Thymus (tissue), 11 donors: ENCODE data around the gene FAM20C. TPM values are rescaled to one million over a fixed set of nuclear protein-coding genes. Genes with fewer than 3 reads are reported as not detected.

Experiments
- DNase-seq, 9 donors: peaks; one replicate each; pipeline ENCODE4 v3.0.0-alpha.2; 2013; ENCODE audit warnings: low spot score in 9 of 9, low read depth in 6 of 9, missing footprints in 1 of 9
- H3K27ac ChIP-seq, 2 donors: one replicate each; pipeline ENCODE4 v1.5.1; 2013; ENCODE audit warnings: control low read depth in 1 of 2, low read depth in 1 of 2, low read length in 1 of 2, mild to moderate bottlenecking in 1 of 2, moderate library complexity in 1 of 2
- H3K27me3 ChIP-seq, 2 donors: one replicate each; pipeline ENCODE4 v1.5.1; 2013; ENCODE audit warnings: low read length in 1 of 2; ENCODE audit not compliant: control insufficient read depth in 2 of 2, insufficient read depth in 1 of 2
- H3K36me3 ChIP-seq, 2 donors: one replicate each; pipeline ENCODE4 v1.5.1; 2013; ENCODE audit warnings: low read length in 1 of 2, mild to moderate bottlenecking in 1 of 2, moderate library complexity in 1 of 2; ENCODE audit not compliant: control insufficient read depth in 2 of 2, insufficient read depth in 2 of 2
- H3K4me1 ChIP-seq, 2 donors: one replicate each; pipeline ENCODE4 v1.5.1; 2013; ENCODE audit warnings: low read length in 2 of 2; ENCODE audit not compliant: control insufficient read depth in 2 of 2, insufficient read depth in 2 of 2
- H3K4me3 ChIP-seq, 2 donors: one replicate each; pipeline ENCODE4 v1.5.1; 2013; ENCODE audit warnings: low read length in 2 of 2, control low read depth in 1 of 2, mild to moderate bottlenecking in 1 of 2
- H3K9me3 ChIP-seq, 2 donors: one replicate each; pipeline ENCODE4 v1.5.1; 2013; ENCODE audit warnings: low read length in 1 of 2, mild to moderate bottlenecking in 1 of 2; ENCODE audit not compliant: control insufficient read depth in 2 of 2, insufficient read depth in 1 of 2
- WGBS: extraction: QIAGEN DNeasy Blood & Tissue Kit; methylation state at CpG from one replicate; pipeline ENCODE4 v1.1.7; 2013; 5-methylcytosine and 5-hydroxymethylcytosine counted together
- polyA plus RNA-seq: library from polyadenylated mRNA; stranded (reverse); fragments of 200-250 nt; gene quantifications from one replicate; pipeline ENCODE4 v1.2.3, GENCODE V29; 2013
- total RNA-seq: library from RNA; stranded (reverse); fragments of 120-200 nt; gene quantifications from one replicate; pipeline ENCODE4 v1.2.4, GENCODE V29; 2013
- donor health status: healthy.

FAM20C gene
- total and polyA plus RNA-seq, 2 donors, result 2.4 to 16.5 TPM

DNA sequence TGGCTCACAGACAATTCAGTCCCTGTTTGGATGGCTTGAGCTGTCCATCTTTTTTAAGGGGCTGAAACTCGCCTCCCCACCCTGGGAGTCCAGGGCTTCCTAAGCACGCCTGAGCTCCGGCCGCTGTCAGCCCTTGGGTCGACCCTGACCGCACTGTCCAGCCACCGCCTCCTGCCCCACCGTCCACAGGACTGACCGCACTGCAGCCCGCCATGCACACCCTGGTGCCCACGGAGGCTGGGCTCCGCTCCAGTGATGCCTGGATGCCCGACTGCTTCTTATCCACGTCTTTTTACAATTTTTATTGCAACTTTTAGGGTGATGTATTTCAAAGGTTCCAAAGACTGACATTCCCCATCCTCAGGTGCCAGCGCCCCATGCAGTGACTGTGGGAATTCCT lies 58.2 kb downstream of the FAM20C start:
- Histone ChIP-seq H3K4me3 (no peak overlapping the region), H3K27ac (no peak overlapping the region), H3K4me1 (no peaks in the 10 kb centered on the region), H3K36me3 (no peaks in the 10 kb centered on the region), H3K27me3 (no peaks in the 10 kb centered on the region), H3K9me3 (peaks cover 0 to 9% of the 10 kb centered on the region in 2 donors)
- WGBS, result 95% methylated on average over 15 of the region's 15 CpGs
- no peak for DNase-seq

GRCh38 chr7:251005-251404 lies 58.6 kb downstream of the FAM20C start:
- peaks cover 0 to 13% of the 10 kb centered on the region in 2 donors for H3K9me3 ChIP-seq
- no peaks in the 10 kb centered on the region for H3K4me1 ChIP-seq
- H3K36me3 ChIP-seq, result no peaks in the 10 kb centered on the region
- no peaks in the 10 kb centered on the region for H3K27me3 ChIP-seq
- 98% methylated on average over 20 of the region's 20 CpGs for WGBS
- no peak overlapping the region for H3K4me3 ChIP-seq
- DNase-seq, result no peak
- H3K27ac ChIP-seq, result no peak overlapping the region

DNA sequence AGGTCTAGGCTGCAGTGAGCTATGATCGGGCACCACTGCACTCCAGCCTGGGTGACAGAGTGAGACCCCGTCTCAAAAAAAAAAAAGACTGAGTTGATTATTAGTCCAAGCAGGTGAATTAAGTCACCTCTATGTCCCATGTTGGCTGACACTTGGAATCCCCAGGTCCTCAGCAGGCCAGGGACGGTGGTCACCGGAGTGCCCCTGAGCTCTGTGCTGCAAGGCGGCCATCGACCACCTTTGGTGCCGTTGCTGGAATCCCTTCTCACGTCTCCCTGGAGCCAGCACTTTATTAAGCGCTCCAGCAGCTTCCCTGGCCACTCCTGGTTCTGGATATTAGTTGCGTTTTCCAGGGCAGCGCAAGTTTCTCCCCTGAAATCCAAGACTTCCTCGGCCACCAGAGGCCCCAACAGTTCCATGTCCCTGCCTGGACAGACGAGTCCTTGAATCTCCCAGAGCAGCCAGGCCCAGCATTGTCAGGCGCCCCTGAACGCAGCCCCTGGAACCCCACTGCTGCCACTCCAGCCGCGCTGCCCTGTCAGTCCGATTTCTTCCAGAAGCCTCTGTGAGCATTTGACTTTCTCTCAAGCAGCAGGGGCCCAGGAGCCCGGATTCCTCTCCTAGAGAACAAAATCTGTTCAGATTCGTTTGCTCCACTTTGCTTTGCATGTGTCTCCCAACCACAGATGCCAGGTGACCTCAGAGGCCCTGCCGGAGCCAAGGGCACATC lies 59.2 kb downstream of the FAM20C start:
- H3K9me3 ChIP-seq, result peaks cover 0 to 19% of the 10 kb centered on the region in 2 donors
- no peaks in the 10 kb centered on the region for H3K36me3 ChIP-seq
- no peak for DNase-seq
- no peak overlapping the region for H3K4me3 ChIP-seq
- H3K4me1 ChIP-seq, result no peaks in the 10 kb centered on the region
- no peaks in the 10 kb centered on the region for H3K27me3 ChIP-seq
- WGBS, result 92% methylated on average over 21 of the region's 21 CpGs
- no peak overlapping the region for H3K27ac ChIP-seq

DNA sequence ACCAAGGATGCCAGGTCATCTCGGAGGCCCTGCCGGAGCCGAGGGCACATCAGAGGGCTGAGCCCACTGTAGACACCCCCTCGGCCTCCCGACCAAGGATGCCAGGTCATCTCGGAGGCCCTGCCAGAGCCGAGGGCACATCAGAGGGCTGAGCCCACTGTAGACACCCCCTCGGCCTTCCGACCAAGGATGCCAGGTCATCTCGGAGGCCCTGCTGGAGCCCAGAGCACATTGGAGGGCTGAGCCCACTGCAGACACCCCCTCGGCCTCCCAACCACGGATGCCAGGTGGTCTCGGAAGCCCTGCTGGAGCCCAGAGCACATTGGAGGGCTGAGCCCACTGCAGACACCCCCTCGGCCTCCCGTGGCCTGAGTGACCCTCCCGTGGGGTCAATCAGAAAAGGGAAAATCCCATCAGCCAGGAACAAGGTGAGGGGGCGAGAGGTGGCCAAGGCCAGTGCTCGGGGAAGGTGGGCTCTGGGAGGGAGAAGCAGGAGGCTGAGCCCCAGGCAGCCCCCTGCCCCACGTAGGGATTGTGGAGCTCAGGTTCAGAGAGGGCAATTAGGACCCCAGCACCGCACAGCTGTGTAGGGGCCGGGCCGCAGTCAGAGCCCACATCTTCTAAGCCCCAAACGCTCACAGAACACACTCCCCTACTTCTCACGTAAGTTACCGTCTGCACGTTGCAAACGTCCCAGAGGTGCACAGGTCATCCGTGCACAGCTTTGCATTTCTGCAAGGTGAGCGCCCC lies 60.0 kb downstream of the FAM20C start:
- Histone ChIP-seq H3K9me3 (peaks cover 0 to 27% of the 10 kb centered on the region in 2 donors), H3K4me1 (no peaks in the 10 kb centered on the region), H3K36me3 (no peaks in the 10 kb centered on the region), H3K27me3 (no peaks in the 10 kb centered on the region), H3K4me3 (no peak overlapping the region), H3K27ac (no peak overlapping the region)
- WGBS, result 93% methylated on average over 29 of the region's 29 CpGs
- DNase-seq, result no peak

DNA sequence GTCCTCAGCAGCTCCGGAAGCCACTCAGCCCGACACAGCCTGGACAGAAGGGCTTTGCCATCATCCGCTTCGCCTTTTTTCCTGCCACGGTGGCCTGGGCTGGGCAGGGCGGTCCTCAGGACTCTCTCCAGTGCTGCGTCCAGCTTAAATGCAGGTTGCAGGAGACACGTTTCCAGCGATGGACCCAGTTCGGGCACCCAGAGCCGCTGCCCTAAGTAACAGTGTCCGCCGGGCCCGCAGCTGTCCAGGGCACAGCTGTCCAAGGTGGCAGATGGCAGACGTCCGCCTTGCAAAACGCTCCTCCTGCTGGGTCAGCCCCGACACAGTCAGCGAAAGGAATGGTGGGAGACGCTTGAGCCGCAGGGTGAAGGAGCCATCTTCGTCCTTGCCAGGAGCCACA lies 60.6 kb downstream of the FAM20C start:
- H3K36me3 ChIP-seq, result no peaks in the 10 kb centered on the region
- no peaks in the 10 kb centered on the region for H3K27me3 ChIP-seq
- no peak overlapping the region for H3K4me3 ChIP-seq
- 97% methylated on average over 22 of the region's 22 CpGs for WGBS
- H3K4me1 ChIP-seq, result no peaks in the 10 kb centered on the region
- DNase-seq, result no peak
- H3K9me3 ChIP-seq, result peaks cover 0 to 33% of the 10 kb centered on the region in 2 donors
- H3K27ac ChIP-seq, result no peak overlapping the region

DNA sequence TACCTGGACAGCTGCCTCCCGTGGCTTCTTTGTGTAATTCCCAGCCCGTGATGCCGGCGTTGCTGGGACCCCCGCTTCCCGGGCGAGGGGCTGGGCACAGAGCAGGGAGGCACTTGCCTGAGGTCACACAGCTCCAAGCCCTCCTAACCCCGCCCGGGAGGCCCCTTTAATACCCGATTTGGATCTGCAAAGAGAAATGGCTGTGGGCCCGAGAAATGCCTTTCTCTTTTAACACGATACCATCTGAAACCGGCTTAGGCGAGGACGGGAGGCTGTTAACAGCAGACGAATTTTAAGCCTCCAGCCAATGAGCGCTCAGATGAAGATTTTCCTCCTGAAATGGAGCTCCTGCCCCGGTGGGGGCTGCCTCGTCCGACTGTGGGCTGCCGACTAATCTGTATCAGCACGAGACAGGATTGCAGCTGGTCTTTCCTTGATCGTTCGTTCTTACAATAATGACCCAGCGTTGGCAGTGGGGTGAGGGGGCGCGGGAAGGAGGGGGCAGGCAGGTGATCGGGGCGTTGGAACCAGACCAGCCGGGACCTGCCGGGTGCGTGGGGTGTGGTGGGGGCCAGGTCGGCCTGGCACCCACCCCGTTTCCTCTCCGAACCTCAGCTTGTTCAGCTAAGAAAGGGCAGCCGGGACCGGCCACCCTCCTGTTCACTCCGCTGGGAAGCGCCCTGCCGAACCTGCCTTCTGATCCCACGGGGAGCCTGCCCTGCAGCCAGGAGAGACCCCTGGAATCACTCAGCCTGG lies 61.4 kb downstream of the FAM20C start:
- peaks cover 0 to 38% of the 10 kb centered on the region in 2 donors for H3K9me3 ChIP-seq
- no peak overlapping the region for H3K4me3 ChIP-seq
- DNase-seq, result no peak
- no peaks in the 10 kb centered on the region for H3K27me3 ChIP-seq
- H3K36me3 ChIP-seq, result no peaks in the 10 kb centered on the region
- WGBS, result 96% methylated on average over 41 of the region's 41 CpGs
- no peak overlapping the region for H3K27ac ChIP-seq
- no peaks in the 10 kb centered on the region for H3K4me1 ChIP-seq

GRCh38 chr7:254337-255037 lies 62.1 kb downstream of the FAM20C start:
- Histone ChIP-seq H3K27ac (no peak overlapping the region), H3K9me3 (peaks cover 0 to 45% of the 10 kb centered on the region in 2 donors), H3K4me3 (no peak overlapping the region), H3K27me3 (no peaks in the 10 kb centered on the region), H3K36me3 (no peaks in the 10 kb centered on the region), H3K4me1 (no peaks in the 10 kb centered on the region)
- DNase-seq, result no peak
- WGBS, result 98% methylated on average over 31 of the region's 31 CpGs

- Histone ChIP-seq H3K4me1 (no peaks in the 10 kb centered on the region), H3K36me3 (no peaks in the 10 kb centered on the region), H3K9me3 (peaks cover 0 to 50% of the 10 kb centered on the region in 2 donors), H3K27me3 (no peaks in the 10 kb centered on the region), H3K27ac (no peak overlapping the region), H3K4me3 (no peak overlapping the region)
- WGBS, result 97% methylated on average over 19 of the region's 19 CpGs
- DNase-seq, result no peak
Observed at GRCh38 chr7:255038-255435, 62.7 kb downstream of the FAM20C start.
